Kidney epithelial cell (primary cell): ENCODE data around the gene PPAT. TPM values are rescaled to one million over a fixed set of nuclear protein-coding genes. Genes with fewer than 3 reads are reported as not detected.

Source experiments
- DNase-seq: peaks from one replicate; pipeline ENCODE4 v3.0.0-alpha.2; 2010; ENCODE audit warnings: low read depth
- H3K27me3 ChIP-seq: 2 replicates; pipeline ENCODE4 v1.6.0; 2011; ENCODE audit warnings: low read length; ENCODE audit not compliant: control insufficient read depth, insufficient read depth
- H3K36me3 ChIP-seq: 2 replicates; pipeline ENCODE4 v1.5.1; 2011; ENCODE audit warnings: low read length; ENCODE audit not compliant: control insufficient read depth, insufficient read depth
- H3K4me3 ChIP-seq: 2 replicates; pipeline ENCODE4 v1.5.1; 2011; ENCODE audit warnings: low read depth, mild to moderate bottlenecking, control low read depth, low read length
- CTCF ChIP-seq: IDR thresholded peaks from 2 replicates; pipeline ENCODE4 v1.5.1; 2011; ENCODE audit warnings: mild to moderate bottlenecking, moderate library complexity, low read length, control low read depth, inconsistent platforms; ENCODE audit not compliant: insufficient read depth, poor library complexity, severe bottlenecking
- total RNA-seq: library from RNA; depleted of rRNA; stranded (reverse); fragments of >200 nt; gene quantifications from 2 replicates; pipeline ENCODE4 v1.2.3, GENCODE V29; 2015

The PPAT gene
- total RNA-seq, 1 donor from 2014 or later, result 15.5 TPM

- no peaks in the 10 kb centered on the region for H3K27me3 ChIP-seq
- no peak overlapping the region for H3K4me3 ChIP-seq
- TF ChIP-seq CTCF, result no peak
- H3K36me3 ChIP-seq, result no peaks in the 10 kb centered on the region
- DNase-seq, result no peak
Observed at GRCh38 chr4:56430203-56430602, 5.2 kb downstream of the PPAT start.

GRCh38 chr4:56427179-56427578, 8.2 kb downstream of the PPAT start:
- H3K36me3 ChIP-seq, result no peaks in the 10 kb centered on the region
- TF ChIP-seq CTCF, result no peak
- H3K4me3 ChIP-seq, result no peak overlapping the region
- H3K27me3 ChIP-seq, result no peaks in the 10 kb centered on the region
- DNase-seq, result no peak

- no peak for TF ChIP-seq CTCF
- no peak for DNase-seq
- Histone ChIP-seq H3K27me3 (no peaks in the 10 kb centered on the region), H3K4me3 (no peak overlapping the region), H3K36me3 (no peaks in the 10 kb centered on the region)
Observed at GRCh38 chr4:56426273-56426672, 9.1 kb downstream of the PPAT start.

GRCh38 chr4:56425518-56425917, 9.9 kb downstream of the PPAT start:
- TF ChIP-seq CTCF, result no peak
- H3K36me3 ChIP-seq, result no peaks in the 10 kb centered on the region
- DNase-seq, result no peak

GRCh38 chr4:56424697-56425514, 10.5 kb downstream of the PPAT start:
- no peak for DNase-seq
- TF ChIP-seq CTCF, result peak; percentile 58
- Histone ChIP-seq H3K4me3 (no peak overlapping the region), H3K27me3 (no peaks in the 10 kb centered on the region), H3K36me3 (no peaks in the 10 kb centered on the region)

More at GRCh38 chr4:56425518-56425917, 9.9 kb downstream of the PPAT start:
- Histone ChIP-seq H3K4me3 (no peak overlapping the region), H3K27me3 (no peaks in the 10 kb centered on the region)

- DNase-seq, result no peak
Observed at GRCh38 chr4:56424176-56424575, 11.2 kb downstream of the PPAT start.

More at GRCh38 chr4:56424176-56424575, 11.2 kb downstream of the PPAT start:
- H3K36me3 ChIP-seq, result no peaks in the 10 kb centered on the region
- H3K27me3 ChIP-seq, result no peaks in the 10 kb centered on the region
- TF ChIP-seq CTCF, result no peak
- no peak overlapping the region for H3K4me3 ChIP-seq
